GM12874 (cell line): ENCODE results near the gene EXD3.

Experiments used
- CTCF ChIP-seq: IDR thresholded peaks from 2 replicates; pipeline ENCODE4 v1.5.1; 2011; ENCODE audit warnings: low read depth, mild to moderate bottlenecking, control low read depth, low read length, moderate library complexity; ENCODE audit not compliant: insufficient read depth

Gene EXD3

GRCh38 chr9:137404961-137405567 is 17.9 kb downstream of the EXD3 start:
- no peak for TF ChIP-seq CTCF

- no peak for TF ChIP-seq CTCF
These were observed 19.7 kb downstream of the EXD3 start for GRCh38 chr9:137403269-137403668.

GRCh38 chr9:137402746-137403145 is 20.2 kb downstream of the EXD3 start:
- TF ChIP-seq CTCF, result no peak

- TF ChIP-seq CTCF, result no peak
These were observed 24.1 kb downstream of the EXD3 start for GRCh38 chr9:137398561-137399468.

- TF ChIP-seq CTCF, result no peak
These were observed 25.1 kb downstream of the EXD3 start for GRCh38 chr9:137397675-137398423.

- TF ChIP-seq CTCF, result no peak
These were observed 26.2 kb downstream of the EXD3 start for GRCh38 chr9:137396634-137397367.
